ENCODE measurements around the gene CDH13. TPM values are rescaled to one million over a fixed set of nuclear protein-coding genes. Genes with fewer than 3 reads are reported as not detected.
A peak's percentile ranks its signal among the peaks of the same experiment; 100 is the strongest.

The CDH13 gene
- total RNA-seq, 1 donor, result 102 TPM

DNA sequence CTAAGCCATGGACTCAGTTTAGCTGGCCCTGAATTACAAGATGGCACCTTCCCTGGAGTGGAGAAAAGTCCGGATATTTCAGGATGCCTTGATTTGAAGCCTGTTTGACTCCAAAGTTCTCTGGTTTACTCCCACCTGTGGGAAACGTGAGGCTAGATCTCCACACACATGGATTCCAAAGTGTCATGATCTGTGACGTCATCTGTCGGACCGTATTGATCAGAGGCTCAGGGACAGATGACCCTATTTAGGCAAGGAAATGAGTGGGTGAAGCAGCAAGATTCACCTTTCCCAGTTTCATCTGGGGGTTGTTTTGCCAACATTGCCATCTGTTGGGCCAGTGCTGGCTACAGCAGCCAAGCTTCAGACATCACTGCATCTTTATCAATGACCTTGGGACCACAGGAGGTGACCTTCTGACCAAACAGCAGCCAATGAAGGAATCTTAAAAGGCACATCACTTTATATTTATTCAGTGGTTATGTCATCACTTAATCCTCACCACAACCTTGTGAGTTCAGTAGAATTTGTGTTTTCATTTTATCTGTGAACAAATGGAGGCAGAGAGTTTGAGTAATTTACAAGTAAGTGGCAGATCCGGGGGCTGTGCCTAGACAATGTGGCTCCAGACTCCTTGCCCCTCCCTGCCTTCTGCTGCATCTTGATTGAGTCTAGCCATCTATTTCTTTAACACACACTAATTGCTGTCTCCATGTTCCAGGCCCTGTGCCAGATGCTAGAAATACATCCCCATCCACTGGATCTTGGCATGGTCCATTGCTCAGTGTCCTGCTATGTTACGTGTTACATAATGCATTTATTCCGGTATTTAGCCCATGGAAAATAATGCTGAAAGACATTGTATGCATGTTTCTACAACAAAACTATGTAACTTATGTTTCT lies 1.5 kb upstream of the CDH13 start:
- Histone ChIP-seq H3K79me2 (ENCODE audit: insufficient read depth, low read length) (peaks cover 9% of the 10 kb centered on the region), H3K27ac (ENCODE audit: low read depth, low read length) (no peak overlapping the region), H2AFZ (ENCODE audit: low read length) (no peak overlapping the region), H3K4me3 (ENCODE audit: insufficient read depth, low read length) (no peak overlapping the region), H3K4me1 (ENCODE audit: insufficient read depth, low read length) (peaks cover 23% of the 10 kb centered on the region), H3K27me3 (ENCODE audit: insufficient read depth, low read length) (peaks cover 31% of the 10 kb centered on the region), H3K36me3 (ENCODE audit: insufficient read depth, low read length) (no peaks in the 10 kb centered on the region), H4K20me1 (ENCODE audit: insufficient read depth, low read length) (no peaks in the 10 kb centered on the region), H3K4me2 (ENCODE audit: insufficient read depth, low read length) (no peak overlapping the region), H3K9me3 (ENCODE audit: low read depth, low read length) (no peaks in the 10 kb centered on the region)
- TF ChIP-seq, protein P1, sequence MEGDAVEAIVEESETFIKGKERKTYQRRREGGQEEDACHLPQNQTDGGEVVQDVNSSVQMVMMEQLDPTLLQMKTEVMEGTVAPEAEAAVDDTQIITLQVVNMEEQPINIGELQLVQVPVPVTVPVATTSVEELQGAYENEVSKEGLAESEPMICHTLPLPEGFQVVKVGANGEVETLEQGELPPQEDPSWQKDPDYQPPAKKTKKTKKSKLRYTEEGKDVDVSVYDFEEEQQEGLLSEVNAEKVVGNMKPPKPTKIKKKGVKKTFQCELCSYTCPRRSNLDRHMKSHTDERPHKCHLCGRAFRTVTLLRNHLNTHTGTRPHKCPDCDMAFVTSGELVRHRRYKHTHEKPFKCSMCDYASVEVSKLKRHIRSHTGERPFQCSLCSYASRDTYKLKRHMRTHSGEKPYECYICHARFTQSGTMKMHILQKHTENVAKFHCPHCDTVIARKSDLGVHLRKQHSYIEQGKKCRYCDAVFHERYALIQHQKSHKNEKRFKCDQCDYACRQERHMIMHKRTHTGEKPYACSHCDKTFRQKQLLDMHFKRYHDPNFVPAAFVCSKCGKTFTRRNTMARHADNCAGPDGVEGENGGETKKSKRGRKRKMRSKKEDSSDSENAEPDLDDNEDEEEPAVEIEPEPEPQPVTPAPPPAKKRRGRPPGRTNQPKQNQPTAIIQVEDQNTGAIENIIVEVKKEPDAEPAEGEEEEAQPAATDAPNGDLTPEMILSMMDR (IDR thresholded peaks at IDR 0.05; ENCODE audit: extremely low read depth, low read depth, low read length), result no peak
- peak; percentile 58 for DNase-seq (ENCODE audit: insufficient read length, low spot score, missing footprints)

DNA sequence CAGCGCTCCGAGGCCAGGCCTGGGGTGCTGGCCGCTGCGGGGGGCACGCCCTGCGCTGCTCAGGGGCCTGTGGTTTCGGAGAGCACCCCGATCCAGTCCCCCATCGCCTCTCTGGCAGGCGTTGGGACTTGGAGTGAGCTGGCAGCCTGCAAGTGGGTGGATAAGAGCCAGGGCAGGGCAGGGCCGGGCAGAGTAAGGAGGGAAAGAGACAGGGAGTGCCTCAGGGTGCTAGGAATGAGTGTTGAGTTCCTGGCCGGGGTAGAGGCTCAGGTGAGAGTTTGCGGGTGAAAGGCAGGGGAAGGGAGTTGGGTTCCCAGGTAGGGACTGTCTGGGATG lies 1.3 kb downstream of the CDH13 start:
- Histone ChIP-seq H2AFZ (ENCODE audit: low read length) (peak overlapping the region; percentile 85), H3K27ac (ENCODE audit: low read depth, low read length) (peak overlapping the region; percentile 81), H3K4me2 (ENCODE audit: insufficient read depth, low read length) (peak overlapping the region; percentile 88), H3K4me3 (ENCODE audit: insufficient read depth, low read length) (peak overlapping the region; percentile 80), H3K79me2 (ENCODE audit: insufficient read depth, low read length) (peaks cover 32% of the 10 kb centered on the region), H3K36me3 (ENCODE audit: insufficient read depth, low read length) (no peaks in the 10 kb centered on the region), H3K9me3 (ENCODE audit: low read depth, low read length) (no peaks in the 10 kb centered on the region), H3K27me3 (ENCODE audit: insufficient read depth, low read length) (peaks cover 19% of the 10 kb centered on the region), H3K4me1 (ENCODE audit: insufficient read depth, low read length) (peaks cover 40% of the 10 kb centered on the region), H4K20me1 (ENCODE audit: insufficient read depth, low read length) (no peaks in the 10 kb centered on the region)
- DNase-seq (ENCODE audit: insufficient read length, low spot score, missing footprints), result peak; percentile 89
- TF ChIP-seq, protein P1 (IDR thresholded peaks at IDR 0.05; ENCODE audit: extremely low read depth, low read depth, low read length), result no peak

DNA sequence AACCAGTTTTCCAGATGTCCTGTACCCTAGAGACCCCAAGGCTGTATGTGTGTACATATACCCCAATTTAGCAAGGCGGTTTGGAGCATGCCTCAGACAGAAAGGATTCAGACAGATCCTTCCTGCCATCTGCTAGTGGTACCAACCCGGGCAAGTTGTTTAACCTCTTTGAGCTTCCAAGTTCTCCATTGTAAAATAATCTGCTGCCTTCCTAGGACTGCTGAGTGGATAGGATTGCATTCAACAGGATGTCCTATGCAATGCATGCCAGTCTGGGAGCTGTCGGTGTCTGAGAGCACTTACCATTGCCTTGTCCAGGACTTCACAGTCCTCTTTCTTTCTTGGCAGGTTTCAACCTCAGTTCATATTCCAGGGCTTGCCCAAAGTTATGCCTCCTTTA lies 1.9 kb downstream of the CDH13 start:
- no peak overlapping the region for H2AFZ ChIP-seq (ENCODE audit: low read length)
- H3K4me2 ChIP-seq (ENCODE audit: insufficient read depth, low read length), result peak overlapping the region; percentile 88
- peaks cover 42% of the 10 kb centered on the region for H3K4me1 ChIP-seq (ENCODE audit: insufficient read depth, low read length)
- DNase-seq (ENCODE audit: insufficient read length, low spot score, missing footprints), result peak; percentile 87
- peaks cover 19% of the 10 kb centered on the region for H3K27me3 ChIP-seq (ENCODE audit: insufficient read depth, low read length)
- no peaks in the 10 kb centered on the region for H4K20me1 ChIP-seq (ENCODE audit: insufficient read depth, low read length)
- H3K36me3 ChIP-seq (ENCODE audit: insufficient read depth, low read length), result no peaks in the 10 kb centered on the region
- H3K27ac ChIP-seq (ENCODE audit: low read depth, low read length), result peak overlapping the region; percentile 81
- H3K79me2 ChIP-seq (ENCODE audit: insufficient read depth, low read length), result peaks cover 38% of the 10 kb centered on the region
- H3K9me3 ChIP-seq (ENCODE audit: low read depth, low read length), result no peaks in the 10 kb centered on the region
- TF ChIP-seq, protein P1 (IDR thresholded peaks at IDR 0.05; ENCODE audit: extremely low read depth, low read depth, low read length), result no peak
- H3K4me3 ChIP-seq (ENCODE audit: insufficient read depth, low read length), result peak overlapping the region; percentile 80

DNA sequence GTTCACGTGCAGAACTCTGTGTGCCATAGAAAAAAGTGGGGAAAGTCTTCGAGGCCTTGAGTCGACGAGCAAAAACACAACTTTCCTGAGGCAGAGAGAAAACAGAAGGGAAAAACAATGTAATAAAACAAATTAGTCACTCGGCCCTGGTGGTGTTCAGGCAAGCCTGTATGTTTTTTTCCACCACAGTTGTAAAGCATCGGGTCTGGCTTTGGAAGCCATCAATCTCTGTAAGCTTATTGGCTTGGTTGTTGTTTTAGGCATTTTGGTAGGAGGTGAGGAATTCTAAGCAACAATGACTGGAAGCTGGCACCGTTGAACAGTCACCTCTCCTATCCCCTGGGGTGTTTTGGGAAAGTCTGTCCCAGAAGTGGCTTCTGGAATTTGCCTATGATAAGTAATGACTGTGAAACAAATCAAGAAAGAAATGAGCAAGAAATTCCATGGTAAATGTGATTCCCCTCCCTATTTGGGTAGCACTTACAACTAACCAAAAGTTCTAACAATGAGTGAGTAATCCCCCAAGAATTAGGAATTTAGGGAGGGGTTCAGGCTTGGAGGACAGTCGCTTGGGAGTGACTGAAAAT lies 2.8 kb downstream of the CDH13 start:
- Histone ChIP-seq H3K27me3 (ENCODE audit: insufficient read depth, low read length) (peaks cover 12% of the 10 kb centered on the region), H3K9me3 (ENCODE audit: low read depth, low read length) (no peaks in the 10 kb centered on the region), H4K20me1 (ENCODE audit: insufficient read depth, low read length) (no peaks in the 10 kb centered on the region), H3K36me3 (ENCODE audit: insufficient read depth, low read length) (no peaks in the 10 kb centered on the region), H3K27ac (ENCODE audit: low read depth, low read length) (peak overlapping the region; percentile 81), H3K79me2 (ENCODE audit: insufficient read depth, low read length) (peaks cover 43% of the 10 kb centered on the region), H2AFZ (ENCODE audit: low read length) (peak overlapping the region; percentile 26), H3K4me3 (ENCODE audit: insufficient read depth, low read length) (peak overlapping the region; percentile 80), H3K4me1 (ENCODE audit: insufficient read depth, low read length) (peaks cover 50% of the 10 kb centered on the region), H3K4me2 (ENCODE audit: insufficient read depth, low read length) (peak overlapping the region; percentile 88)
- TF ChIP-seq, protein P1 (IDR thresholded peaks at IDR 0.05; ENCODE audit: extremely low read depth, low read depth, low read length), result no peak
- peak; percentile 92 for DNase-seq (ENCODE audit: insufficient read length, low spot score, missing footprints)
